HG02763 (cell line): ENCODE data around the gene COL1A2.

Source experiments
- ATAC-seq: cut with Tn5 transposase; IDR thresholded peaks from one replicate; pipeline ENCODE4 v1.9.1; 2021; ENCODE audit warnings: mild to moderate bottlenecking, moderate library complexity; ENCODE audit not compliant: unreplicated experiment

Gene COL1A2

GRCh38 chr7:94409200-94409948, 14.7 kb downstream of the COL1A2 start:
- ATAC-seq: no peak

GRCh38 chr7:94410413-94411187, 15.9 kb downstream of the COL1A2 start:
- ATAC-seq: no peak

DNA sequence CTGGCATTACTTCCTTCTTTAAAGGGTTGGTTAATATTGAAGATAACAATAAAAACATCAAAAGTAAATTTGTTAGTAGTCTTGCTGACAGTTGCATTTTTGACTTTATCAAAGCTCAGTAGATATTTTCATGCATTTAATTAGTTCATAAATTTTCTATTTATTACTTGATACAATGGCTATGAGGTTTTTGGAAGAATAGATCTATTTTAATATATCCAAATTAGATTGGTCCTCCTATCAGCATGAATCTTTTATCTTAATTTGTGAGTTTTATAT, 16.4 kb downstream of the COL1A2 start:
- no peak for ATAC-seq

GRCh38 chr7:94412762-94413322, 18.1 kb downstream of the COL1A2 start:
- no peak for ATAC-seq

GRCh38 chr7:94414481-94414880, 19.8 kb downstream of the COL1A2 start:
- no peak for ATAC-seq

DNA sequence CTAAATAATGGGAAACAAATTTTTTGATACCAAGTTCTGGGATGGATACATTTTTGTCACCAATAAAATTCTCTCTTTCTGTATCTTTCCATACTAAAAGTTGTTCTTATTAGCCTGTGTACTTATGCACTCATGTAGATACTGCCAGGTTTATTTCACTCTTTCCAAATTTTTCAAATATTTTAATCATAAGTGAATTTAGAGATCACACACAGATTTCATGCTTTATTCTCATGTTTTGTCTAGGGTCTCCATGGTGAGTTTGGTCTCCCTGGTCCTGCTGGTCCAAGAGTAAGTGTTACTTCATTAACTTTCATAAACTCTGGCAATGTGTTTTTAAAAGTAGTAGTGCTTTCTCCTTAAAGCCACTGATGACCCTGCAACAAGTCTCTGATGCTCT, 20.3 kb downstream of the COL1A2 start:
- no peak for ATAC-seq

DNA sequence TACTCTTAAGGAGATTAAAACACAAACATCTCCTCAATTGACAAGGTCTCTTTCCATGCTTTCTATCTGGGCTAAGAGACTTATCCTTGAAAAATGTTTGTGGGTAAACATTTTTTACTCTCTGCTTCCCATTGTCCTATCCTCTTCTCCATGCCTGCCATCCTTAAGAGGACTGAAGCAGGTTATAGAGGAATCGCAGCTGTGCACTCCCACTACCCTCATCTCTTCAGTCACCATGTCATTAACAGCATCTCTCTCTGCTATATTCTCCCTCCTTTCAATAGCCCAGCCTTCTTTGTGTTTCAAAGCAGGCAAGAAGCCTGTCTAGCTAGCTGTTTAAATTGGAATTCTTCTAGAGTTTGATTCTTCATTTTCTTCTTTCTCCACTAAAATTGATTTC, 22.6 kb downstream of the COL1A2 start:
- ATAC-seq: no peak

DNA sequence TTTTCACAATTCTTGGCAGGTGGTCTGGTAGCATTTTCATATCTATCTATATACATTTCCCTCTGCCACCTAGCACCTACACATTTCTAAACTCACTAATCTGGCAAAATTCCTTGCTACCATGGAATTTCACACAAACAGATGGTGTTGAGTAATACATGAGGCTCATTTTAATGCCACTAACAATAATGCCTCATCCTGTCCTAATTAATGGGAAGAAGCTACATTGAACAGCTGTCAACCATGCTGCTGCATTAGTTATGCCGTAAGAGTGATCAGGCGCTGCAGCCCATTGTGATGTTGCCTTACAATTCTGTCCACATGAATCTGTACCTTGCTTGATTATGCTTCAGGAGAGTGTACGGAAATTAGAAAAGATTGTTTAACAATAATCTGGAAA, 23.2 kb downstream of the COL1A2 start:
- ATAC-seq: no peak

DNA sequence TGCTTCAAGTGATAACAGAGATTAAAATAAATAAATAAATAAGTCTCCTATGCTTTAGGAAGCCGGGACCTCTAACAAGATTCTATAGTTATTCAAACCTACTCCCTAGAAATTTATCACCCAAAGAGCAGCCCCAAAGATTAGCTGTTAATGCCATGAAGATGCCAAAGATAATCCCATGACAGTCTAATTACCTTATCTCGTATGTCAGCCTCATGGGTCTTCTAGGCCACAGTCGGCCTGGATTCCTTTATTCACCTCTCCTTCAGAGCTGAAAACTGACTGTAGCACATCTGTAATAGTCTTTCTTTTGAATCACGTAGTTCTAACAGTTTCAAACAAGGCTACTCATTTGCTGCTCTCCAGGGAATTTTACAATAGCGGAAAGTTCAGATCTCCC, 24.2 kb downstream of the COL1A2 start:
- no peak for ATAC-seq

GRCh38 chr7:94420328-94420727, 25.6 kb downstream of the COL1A2 start:
- ATAC-seq: no peak

- ATAC-seq: no peak
Observed at GRCh38 chr7:94421681-94422080, 27.0 kb downstream of the COL1A2 start.

GRCh38 chr7:94422136-94422535, 27.4 kb downstream of the COL1A2 start:
- no peak for ATAC-seq

DNA sequence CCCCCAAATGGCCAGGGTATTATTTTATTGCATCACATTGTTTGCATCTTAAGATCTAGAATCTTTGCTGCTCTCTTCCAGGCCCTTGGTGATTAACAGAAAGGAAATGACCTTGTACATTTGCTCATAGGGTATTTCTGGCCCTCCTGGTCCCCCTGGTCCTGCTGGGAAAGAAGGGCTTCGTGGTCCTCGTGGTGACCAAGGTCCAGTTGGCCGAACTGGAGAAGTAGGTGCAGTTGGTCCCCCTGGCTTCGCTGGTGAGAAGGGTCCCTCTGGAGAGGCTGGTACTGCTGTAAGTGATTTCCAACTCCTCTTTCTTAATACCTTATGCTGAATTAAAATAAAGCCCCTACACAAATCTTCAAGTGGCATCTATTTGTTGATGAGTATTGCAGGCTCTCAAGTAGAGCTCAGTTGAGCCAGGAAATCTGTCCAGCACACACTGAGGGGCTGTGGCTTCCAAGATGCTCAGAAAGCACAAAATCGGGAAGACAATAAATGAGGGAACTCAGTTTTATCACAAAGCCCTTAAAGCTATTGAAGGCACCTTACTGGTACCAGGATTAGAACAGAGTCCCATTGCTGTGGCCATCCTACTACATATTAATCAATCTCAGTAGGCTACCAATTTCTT, 28.2 kb downstream of the COL1A2 start:
- ATAC-seq: no peak

- no peak for ATAC-seq
Observed at GRCh38 chr7:94423863-94424735, 29.4 kb downstream of the COL1A2 start.

- ATAC-seq: no peak
Observed at GRCh38 chr7:94425546-94425945, 30.9 kb downstream of the COL1A2 start.

- no peak for ATAC-seq
Observed at GRCh38 chr7:94426980-94427875, 32.5 kb downstream of the COL1A2 start.

- no peak for ATAC-seq
Observed at GRCh38 chr7:94429153-94429552, 34.5 kb downstream of the COL1A2 start.

DNA sequence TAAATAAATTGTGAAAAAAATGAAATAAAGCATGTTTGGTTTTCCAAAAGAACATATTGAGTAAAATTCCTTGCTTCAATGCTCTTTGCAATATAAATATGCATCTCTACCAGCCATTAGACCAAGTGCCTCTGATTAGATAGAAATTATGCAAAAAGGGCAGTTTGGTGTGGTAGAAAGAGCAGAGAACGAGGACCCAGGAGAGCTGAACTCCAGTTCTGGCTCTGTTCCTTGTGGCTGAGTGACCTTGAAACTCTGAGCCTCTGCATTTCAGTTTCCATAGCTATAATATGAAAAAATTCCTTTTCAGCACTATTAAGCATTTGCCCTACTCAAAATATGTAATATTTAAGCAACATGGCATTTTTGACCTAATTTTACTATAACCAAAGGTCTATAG, 36.5 kb downstream of the COL1A2 start:
- no peak for ATAC-seq

- ATAC-seq: no peak
Observed at GRCh38 chr7:94431619-94432280, 37.1 kb downstream of the COL1A2 start.
